ENCODE data around the gene ODC1.

The ODC1 gene

DNA sequence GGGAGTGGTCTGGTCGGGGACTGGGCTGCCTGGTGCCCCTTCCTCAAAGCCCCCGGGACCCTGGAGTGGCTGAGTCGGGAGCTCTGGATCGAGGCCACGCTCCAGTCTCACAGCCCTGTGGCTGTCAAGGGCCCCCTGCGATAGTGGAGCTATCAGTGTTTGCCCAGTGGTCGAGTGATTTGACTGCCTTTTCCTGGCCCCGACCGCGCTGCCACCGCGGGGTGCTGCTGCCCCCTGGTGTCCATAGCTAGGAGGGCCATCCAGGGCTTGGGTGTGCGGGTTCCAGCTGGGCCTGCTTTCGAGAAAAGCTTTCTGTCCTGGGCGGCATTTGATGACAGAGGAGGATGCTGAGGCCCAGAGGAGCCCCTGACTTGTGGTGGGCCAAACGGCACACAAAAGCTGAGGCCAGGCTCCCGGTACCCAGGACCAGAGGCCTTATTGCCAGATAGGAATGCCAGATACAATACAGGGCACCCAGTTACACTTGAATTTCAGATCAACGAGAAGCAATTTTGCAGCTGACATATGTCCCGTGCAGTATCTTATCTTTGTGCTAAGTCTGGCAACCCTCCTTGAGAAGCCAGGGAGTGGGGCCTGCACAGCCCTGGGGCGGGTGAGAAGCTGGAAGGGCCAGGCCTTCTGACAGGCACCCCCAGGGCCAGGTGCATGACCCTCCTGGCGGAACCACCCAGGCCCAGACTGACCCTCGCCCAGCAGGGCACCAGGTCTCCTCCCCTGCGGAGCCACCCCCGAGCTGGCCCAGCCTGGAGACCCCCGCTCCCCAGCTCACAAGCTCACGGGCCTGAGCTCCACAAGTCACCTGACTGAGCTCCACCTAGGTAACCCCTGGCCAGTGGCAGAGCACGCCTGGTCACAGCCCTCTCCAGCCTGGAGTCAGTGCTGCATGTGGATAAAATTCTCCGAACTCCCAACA is 13.0 kb downstream of the ODC1 start:
- H3K36me3 ChIP-seq (ENCODE audit: control insufficient read depth, insufficient read depth, low read length) = peaks cover 5% of the 10 kb centered on the region
- H3K27ac ChIP-seq (ENCODE audit: low read depth, low read length) = no peak overlapping the region
- H3K4me3 ChIP-seq (ENCODE audit: low read length) = no peak overlapping the region
- H3K9ac ChIP-seq (ENCODE audit: low read length) = no peak overlapping the region
- H3K4me1 ChIP-seq (ENCODE audit: control insufficient read depth, insufficient read depth, low read length) = no peaks in the 10 kb centered on the region
- H3K27me3 ChIP-seq (ENCODE audit: control insufficient read depth, insufficient read depth, low read length) = no peaks in the 10 kb centered on the region

DNA sequence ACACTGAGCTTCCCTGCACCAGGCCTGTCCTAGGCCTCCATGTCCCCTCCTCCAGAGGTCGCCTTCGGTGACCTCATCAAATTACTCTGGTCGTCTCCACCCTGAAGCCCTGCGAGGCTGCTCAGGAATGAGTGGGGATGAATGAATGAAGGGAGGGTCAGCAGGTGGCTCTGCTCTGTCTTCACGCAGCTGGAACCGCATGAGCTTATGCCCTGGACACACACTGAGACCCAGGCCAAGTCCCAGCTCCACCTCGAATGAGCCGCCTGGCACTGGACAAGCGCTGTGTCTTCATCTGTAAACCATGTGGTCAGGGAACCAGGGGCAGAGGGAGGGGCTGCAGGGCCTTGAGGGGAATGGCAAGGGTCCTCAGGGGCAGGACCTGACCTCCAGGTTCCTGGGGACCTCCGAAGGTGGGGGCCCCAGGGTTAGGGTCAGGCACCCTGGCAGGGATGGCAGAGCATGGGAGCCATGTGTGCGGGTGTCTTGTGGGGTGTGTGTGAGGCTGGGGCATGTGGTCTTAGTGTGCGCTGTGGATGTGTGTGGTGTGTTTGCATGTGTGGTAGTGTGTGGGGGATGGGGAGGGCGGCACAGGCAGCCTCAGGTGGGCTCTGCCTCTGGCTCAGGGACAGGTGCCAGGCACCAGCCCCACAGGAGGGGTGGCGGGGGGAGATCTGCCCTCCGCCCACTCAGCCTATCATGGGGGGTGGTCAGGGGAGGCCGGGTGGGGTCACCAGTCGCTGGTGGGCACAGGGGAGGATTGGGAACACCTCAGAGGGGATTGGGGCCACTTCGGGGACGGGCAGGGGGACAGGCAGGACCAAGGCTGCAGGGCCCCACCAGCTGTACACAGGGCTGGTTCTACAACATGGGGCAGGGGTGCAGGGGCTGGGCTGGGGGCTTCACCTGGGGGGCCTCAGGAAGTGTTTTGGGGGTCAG is 13.9 kb downstream of the ODC1 start:
- Histone ChIP-seq H3K27me3 (ENCODE audit: control insufficient read depth, insufficient read depth, low read length) (no peaks in the 10 kb centered on the region), H3K36me3 (ENCODE audit: control insufficient read depth, insufficient read depth, low read length) (no peaks in the 10 kb centered on the region), H3K4me1 (ENCODE audit: control insufficient read depth, insufficient read depth, low read length) (no peaks in the 10 kb centered on the region)

DNA sequence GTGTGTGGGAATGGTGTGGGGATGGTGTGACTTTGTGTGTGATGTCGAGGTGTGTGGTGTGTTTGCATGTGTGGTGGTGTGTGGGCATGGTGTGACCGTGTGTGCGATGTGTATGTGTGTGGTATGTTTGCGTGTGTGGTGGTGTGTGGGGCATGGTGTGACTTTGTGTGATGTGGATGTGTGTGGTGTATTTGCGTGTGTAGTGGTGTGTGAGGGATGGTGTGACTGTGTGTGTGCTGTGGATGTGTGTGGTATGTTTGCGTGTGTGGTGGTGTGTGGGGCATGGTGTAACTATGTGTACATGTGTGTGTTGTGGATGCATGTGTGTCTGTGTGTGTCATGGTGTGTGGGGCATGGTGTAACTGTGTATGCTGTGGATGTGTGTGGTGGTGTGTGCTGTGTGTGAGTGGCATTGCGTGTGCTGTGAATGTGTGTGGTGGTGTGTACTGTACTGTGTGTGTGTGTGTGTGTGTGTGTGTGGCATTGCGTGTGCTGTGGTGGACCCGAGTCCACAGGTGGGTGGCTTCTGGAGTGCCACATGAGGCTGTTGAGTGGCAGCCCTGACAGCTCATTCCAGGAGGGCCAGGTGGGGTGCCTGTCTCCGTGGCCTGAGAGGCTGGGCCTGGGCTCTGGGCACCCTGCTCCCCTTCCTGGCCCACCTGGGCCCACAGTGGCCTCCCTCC is 14.7 kb downstream of the ODC1 start:
- no peak overlapping the region for H3K4me3 ChIP-seq (ENCODE audit: low read length)
- H3K27me3 ChIP-seq (ENCODE audit: control insufficient read depth, insufficient read depth, low read length) = no peaks in the 10 kb centered on the region
- H3K9ac ChIP-seq (ENCODE audit: low read length) = no peak overlapping the region
- H3K36me3 ChIP-seq (ENCODE audit: control insufficient read depth, insufficient read depth, low read length) = no peaks in the 10 kb centered on the region
- no peak overlapping the region for H3K27ac ChIP-seq (ENCODE audit: low read depth, low read length)
- H3K4me1 ChIP-seq (ENCODE audit: control insufficient read depth, insufficient read depth, low read length) = no peaks in the 10 kb centered on the region

More for the DNA sequence above, 13.9 kb downstream of the ODC1 start:
- Histone ChIP-seq H3K4me3 (ENCODE audit: low read length) (no peak overlapping the region), H3K9ac (ENCODE audit: low read length) (no peak overlapping the region), H3K27ac (ENCODE audit: low read depth, low read length) (no peak overlapping the region)

GRCh38 chr2:10432311-10433181 is 15.6 kb downstream of the ODC1 start:
- Histone ChIP-seq H3K4me1 (ENCODE audit: control insufficient read depth, insufficient read depth, low read length) (no peaks in the 10 kb centered on the region), H3K36me3 (ENCODE audit: control insufficient read depth, insufficient read depth, low read length) (no peaks in the 10 kb centered on the region), H3K9ac (ENCODE audit: low read length) (no peak overlapping the region), H3K27me3 (ENCODE audit: control insufficient read depth, insufficient read depth, low read length) (no peaks in the 10 kb centered on the region), H3K4me3 (ENCODE audit: low read length) (peak overlapping the region; percentile 27), H3K27ac (ENCODE audit: low read depth, low read length) (no peak overlapping the region)

- no peak overlapping the region for H3K9ac ChIP-seq (ENCODE audit: low read length)
- no peaks in the 10 kb centered on the region for H3K4me1 ChIP-seq (ENCODE audit: control insufficient read depth, insufficient read depth, low read length)
- H3K4me3 ChIP-seq (ENCODE audit: low read length) = no peak overlapping the region
- no peaks in the 10 kb centered on the region for H3K27me3 ChIP-seq (ENCODE audit: control insufficient read depth, insufficient read depth, low read length)
- H3K27ac ChIP-seq (ENCODE audit: low read depth, low read length) = no peak overlapping the region
- H3K36me3 ChIP-seq (ENCODE audit: control insufficient read depth, insufficient read depth, low read length) = no peaks in the 10 kb centered on the region
These were observed 16.3 kb downstream of the ODC1 start for GRCh38 chr2:10431797-10432196.

DNA sequence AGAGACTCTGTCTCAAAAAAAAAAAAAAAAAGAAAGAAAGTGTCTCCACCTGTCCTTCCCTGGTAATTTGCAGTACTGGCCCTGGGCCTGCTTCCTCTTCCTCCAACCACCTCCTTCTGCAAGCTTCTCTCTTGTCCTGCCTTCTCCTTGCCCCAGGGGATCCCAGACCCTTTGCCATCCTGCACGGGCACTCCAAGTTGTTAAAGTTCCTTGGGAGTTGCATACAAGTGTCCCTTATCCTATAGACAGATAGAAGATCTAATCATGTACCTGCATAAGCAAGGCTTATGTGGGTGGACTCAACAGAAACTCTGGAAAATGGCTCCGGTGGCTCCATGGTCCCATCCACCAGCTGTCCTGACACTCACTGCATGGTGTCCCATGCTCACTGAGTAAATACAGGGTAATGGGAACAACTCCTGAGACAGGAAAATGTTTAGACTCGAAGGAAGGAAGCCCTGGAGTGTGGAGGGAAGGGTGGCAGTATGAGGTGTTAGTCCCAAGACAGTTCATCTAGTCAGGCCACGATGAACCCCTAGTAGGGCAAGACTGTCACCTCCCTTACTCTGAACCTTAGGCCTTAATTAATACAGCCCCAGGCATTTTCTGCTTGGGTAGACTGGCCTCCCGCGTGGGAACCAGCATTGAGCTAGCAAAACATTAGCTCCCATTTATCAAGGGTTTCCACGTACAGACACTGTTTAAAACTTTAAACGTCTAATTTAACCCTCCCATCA is 17.1 kb downstream of the ODC1 start:
- Histone ChIP-seq H3K4me3 (ENCODE audit: low read length) (no peak overlapping the region), H3K4me1 (ENCODE audit: control insufficient read depth, insufficient read depth, low read length) (no peaks in the 10 kb centered on the region), H3K9ac (ENCODE audit: low read length) (no peak overlapping the region), H3K36me3 (ENCODE audit: control insufficient read depth, insufficient read depth, low read length) (peaks cover 3% of the 10 kb centered on the region), H3K27ac (ENCODE audit: low read depth, low read length) (no peak overlapping the region), H3K27me3 (ENCODE audit: control insufficient read depth, insufficient read depth, low read length) (no peaks in the 10 kb centered on the region)

DNA sequence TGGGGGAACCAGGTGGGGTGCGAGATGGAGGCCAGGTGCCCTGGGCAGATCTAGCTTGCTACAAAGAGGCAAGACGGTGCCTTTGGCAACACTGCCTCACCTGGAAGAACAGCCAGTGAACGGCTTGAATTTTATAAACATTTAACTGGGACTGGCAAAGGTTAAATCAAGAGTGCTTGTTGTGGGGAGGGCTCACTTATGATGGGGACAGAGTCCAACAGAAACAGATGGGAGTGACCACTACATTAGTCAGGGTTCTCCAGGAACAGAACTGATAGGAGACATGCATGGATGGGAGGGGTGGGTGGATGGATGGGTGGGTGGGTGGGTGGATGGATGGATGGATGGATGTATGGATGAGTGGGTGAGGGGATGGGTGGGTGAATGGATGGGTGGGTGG is 19.2 kb downstream of the ODC1 start:
- Histone ChIP-seq H3K27ac (ENCODE audit: low read depth, low read length) (no peak overlapping the region), H3K9ac (ENCODE audit: low read length) (no peak overlapping the region), H3K4me1 (ENCODE audit: control insufficient read depth, insufficient read depth, low read length) (no peaks in the 10 kb centered on the region), H3K4me3 (ENCODE audit: low read length) (no peak overlapping the region), H3K27me3 (ENCODE audit: control insufficient read depth, insufficient read depth, low read length) (no peaks in the 10 kb centered on the region), H3K36me3 (ENCODE audit: control insufficient read depth, insufficient read depth, low read length) (peaks cover 3% of the 10 kb centered on the region)

DNA sequence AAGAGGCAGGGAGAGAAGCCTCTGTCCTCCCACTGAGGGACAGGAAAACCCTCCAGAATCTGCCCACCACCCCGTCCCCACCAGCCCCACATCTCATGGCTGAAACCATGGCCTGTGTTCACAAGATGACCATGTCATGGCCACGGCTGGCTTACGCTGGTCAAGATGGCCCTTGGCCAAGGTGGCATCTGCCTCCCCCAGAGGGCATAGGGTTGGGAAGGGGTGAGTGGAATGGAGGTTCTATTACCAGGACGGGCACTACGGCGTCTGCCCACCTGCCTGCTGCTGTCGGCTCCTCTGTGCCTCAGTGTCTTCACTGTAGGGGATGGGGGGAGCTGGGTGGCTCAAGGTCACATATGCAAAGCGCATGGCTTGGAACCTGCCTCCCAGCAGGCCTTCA is 19.8 kb downstream of the ODC1 start:
- Histone ChIP-seq H3K36me3 (ENCODE audit: control insufficient read depth, insufficient read depth, low read length) (peaks cover 5% of the 10 kb centered on the region), H3K4me3 (ENCODE audit: low read length) (no peak overlapping the region), H3K27me3 (ENCODE audit: control insufficient read depth, insufficient read depth, low read length) (no peaks in the 10 kb centered on the region), H3K4me1 (ENCODE audit: control insufficient read depth, insufficient read depth, low read length) (no peaks in the 10 kb centered on the region), H3K27ac (ENCODE audit: low read depth, low read length) (no peak overlapping the region), H3K9ac (ENCODE audit: low read length) (no peak overlapping the region)

DNA sequence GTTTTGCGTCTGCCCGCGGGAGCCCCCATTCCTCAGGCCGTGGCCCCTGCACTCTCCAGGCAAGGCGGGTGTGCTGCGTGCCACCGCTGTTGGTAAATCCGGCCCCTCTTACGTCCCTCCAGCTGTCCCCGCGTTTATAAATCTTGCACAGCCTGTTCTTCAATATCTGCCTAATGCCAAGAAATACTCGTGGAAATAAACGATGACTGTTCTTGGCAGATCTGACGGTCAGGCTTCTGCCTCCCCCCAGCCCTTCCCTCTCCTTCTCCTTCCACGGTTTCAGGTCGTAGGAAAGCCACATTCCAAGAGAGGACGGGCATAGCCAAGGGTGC is 20.5 kb downstream of the ODC1 start:
- Histone ChIP-seq H3K9ac (ENCODE audit: low read length) (no peak overlapping the region), H3K36me3 (ENCODE audit: control insufficient read depth, insufficient read depth, low read length) (peaks cover 7% of the 10 kb centered on the region), H3K27me3 (ENCODE audit: control insufficient read depth, insufficient read depth, low read length) (no peaks in the 10 kb centered on the region), H3K27ac (ENCODE audit: low read depth, low read length) (no peak overlapping the region), H3K4me3 (ENCODE audit: low read length) (no peak overlapping the region), H3K4me1 (ENCODE audit: control insufficient read depth, insufficient read depth, low read length) (no peaks in the 10 kb centered on the region)

GRCh38 chr2:10426726-10427617 is 21.2 kb downstream of the ODC1 start:
- Histone ChIP-seq H3K27ac (ENCODE audit: low read depth, low read length) (no peak overlapping the region), H3K27me3 (ENCODE audit: control insufficient read depth, insufficient read depth, low read length) (no peaks in the 10 kb centered on the region), H3K9ac (ENCODE audit: low read length) (no peak overlapping the region), H3K36me3 (ENCODE audit: control insufficient read depth, insufficient read depth, low read length) (peaks cover 11% of the 10 kb centered on the region), H3K4me1 (ENCODE audit: control insufficient read depth, insufficient read depth, low read length) (no peaks in the 10 kb centered on the region), H3K4me3 (ENCODE audit: low read length) (no peak overlapping the region)

All from rectal smooth muscle tissue (tissue), 1 donor.